Peyer's patch (tissue), 4 donors: ENCODE results near the gene SLC47A1.

Experiments
- POLR2A ChIP-seq, 2 donors: fragments of 450-650 bp; IDR thresholded peaks; one replicate each; pipeline ENCODE4 v1.5.1; 2017; ENCODE audit warnings: antibody characterized with exemption in 2 of 2, mild to moderate bottlenecking in 2 of 2, moderate library complexity in 2 of 2
- TF ChIP-seq, protein P1 (sequence below), 6 experiments: fragments of 450-650 bp in 4 of 6; fragments of 200-600 bp in 2 of 6; sonication (generic) in 1 of 6; IDR thresholded peaks; one replicate each; pipeline ENCODE4 v1.5.1; 2017 to 2019; ENCODE audit warnings: antibody characterized with exemption in 6 of 6, mild to moderate bottlenecking in 3 of 6, moderate library complexity in 1 of 6

DNA sequence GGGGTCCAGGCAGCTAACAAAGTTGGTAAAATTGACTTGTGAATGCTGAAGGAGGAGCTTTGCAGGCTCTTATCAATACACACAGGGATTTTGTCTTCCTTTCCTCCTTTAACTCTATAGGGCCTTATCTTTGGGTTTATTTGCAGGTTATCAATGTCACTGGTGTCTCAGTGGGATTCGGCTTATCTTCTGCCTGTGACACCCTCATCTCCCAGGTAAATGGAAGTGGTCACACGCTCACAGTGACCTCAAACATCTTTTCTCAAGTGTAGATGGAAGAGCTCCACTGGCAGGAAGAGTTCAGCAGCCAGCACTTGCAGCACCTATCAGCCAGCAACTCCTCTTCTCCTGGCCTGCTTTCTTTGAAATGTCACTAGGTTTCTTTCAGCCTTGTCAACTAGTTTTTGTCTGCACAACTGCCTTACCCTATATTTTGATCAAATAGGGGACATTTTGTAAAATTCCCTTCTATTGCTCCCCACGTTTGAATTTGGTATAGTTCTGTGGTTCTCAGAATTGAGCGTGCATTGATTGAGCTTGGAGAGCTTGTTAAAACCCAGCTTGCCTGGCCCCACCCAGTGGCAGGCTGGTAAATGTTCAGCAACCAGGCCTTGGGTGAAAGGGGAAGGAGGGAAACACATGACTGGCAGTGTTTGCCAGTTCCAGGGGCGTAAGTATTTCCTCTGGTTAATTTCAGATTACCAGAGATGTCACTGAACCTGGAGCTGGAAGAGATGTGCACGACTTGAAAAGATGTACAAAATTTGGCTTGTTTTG, 12.8 kb downstream of the SLC47A1 start:
- TF ChIP-seq, protein P1, sequence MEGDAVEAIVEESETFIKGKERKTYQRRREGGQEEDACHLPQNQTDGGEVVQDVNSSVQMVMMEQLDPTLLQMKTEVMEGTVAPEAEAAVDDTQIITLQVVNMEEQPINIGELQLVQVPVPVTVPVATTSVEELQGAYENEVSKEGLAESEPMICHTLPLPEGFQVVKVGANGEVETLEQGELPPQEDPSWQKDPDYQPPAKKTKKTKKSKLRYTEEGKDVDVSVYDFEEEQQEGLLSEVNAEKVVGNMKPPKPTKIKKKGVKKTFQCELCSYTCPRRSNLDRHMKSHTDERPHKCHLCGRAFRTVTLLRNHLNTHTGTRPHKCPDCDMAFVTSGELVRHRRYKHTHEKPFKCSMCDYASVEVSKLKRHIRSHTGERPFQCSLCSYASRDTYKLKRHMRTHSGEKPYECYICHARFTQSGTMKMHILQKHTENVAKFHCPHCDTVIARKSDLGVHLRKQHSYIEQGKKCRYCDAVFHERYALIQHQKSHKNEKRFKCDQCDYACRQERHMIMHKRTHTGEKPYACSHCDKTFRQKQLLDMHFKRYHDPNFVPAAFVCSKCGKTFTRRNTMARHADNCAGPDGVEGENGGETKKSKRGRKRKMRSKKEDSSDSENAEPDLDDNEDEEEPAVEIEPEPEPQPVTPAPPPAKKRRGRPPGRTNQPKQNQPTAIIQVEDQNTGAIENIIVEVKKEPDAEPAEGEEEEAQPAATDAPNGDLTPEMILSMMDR (IDR thresholded peaks at IDR 0.05), result peak in 3 of 6 experiments; percentile 4 to 20 (median 12)
- no peak for TF ChIP-seq POLR2A (IDR thresholded peaks at IDR 0.05)
